K562 (cell line): Measurements from ENCODE around the gene SORCS2. TPM values are rescaled to one million over a fixed set of nuclear protein-coding genes. Genes with fewer than 3 reads are reported as not detected.

Experiments
- CREM ChIP-seq: IDR thresholded peaks from 2 replicates; pipeline ENCODE4 v1.6.1; 2014; ENCODE audit warnings: antibody characterized with exemption, low read depth
- HCFC1 ChIP-seq: IDR thresholded peaks from 2 replicates; pipeline ENCODE4 v1.6.1; 2012; ENCODE audit warnings: low read depth, low read length, improper control_type of control experiment
- NFRKB ChIP-seq: fragments of 450-650 bp; IDR thresholded peaks from 2 replicates; pipeline ENCODE4 v1.6.1; 2016; ENCODE audit warnings: low read depth
- RBM39 ChIP-seq: fragments of 200-400 bp; formaldehyde crosslinking; optimal IDR thresholded peaks from 2 replicates; pipeline ENCODE3; 2018; ENCODE audit warnings: low read depth, low read length
- XRCC4 ChIP-seq: IDR thresholded peaks from one replicate; pipeline ENCODE4 v1.6.1; 2011; ENCODE audit not compliant: insufficient read depth, insufficient read length; ENCODE audit errors: extremely low read depth
- polyA plus RNA-seq, 8 experiments: library from polyadenylated mRNA; depleted of rRNA in 4 of 8; stranded (reverse) in 5 of 8; unstranded in 3 of 8; fragments of >200 nt; fragmentation: Nextera tagmentation in 2 of 8; fragmentation: Illumina TruSeq in 1 of 8; extraction: Ambion mirVana in 2 of 8; extraction: Trizol in 1 of 8; gene quantifications; 2 replicates each; pipeline versions ENCODE4 v1.2.1 to v1.2.3, GENCODE V29; 2011 to 2014; ENCODE audit warnings: inconsistent platforms in 1 of 8, missing spikeins in 1 of 8
- total RNA-seq, 7 experiments: library from RNA; depleted of rRNA in 6 of 7; stranded (reverse); fragments of >200 nt in 6 of 7; fragmentation: Illumina TruSeq in 2 of 7; extraction: Trizol in 2 of 7; gene quantifications; 2 replicates each; pipeline versions ENCODE4 v1.2.1 to v1.2.3, GENCODE V29; 2011 to 2021; ENCODE audit warnings: low replicate concordance in 1 of 7
- TF ChIP-seq, protein P1 (sequence below): fragments of 200-800 bp; sonication (Bioruptor generic); IDR thresholded peaks from 2 replicates; pipeline ENCODE4 v1.6.1; 2017; ENCODE audit warnings: missing genetic modification characterization, missing compliant biosample characterization
- TF ChIP-seq, protein P2 (sequence below): sonication (generic); formaldehyde crosslinking; IDR thresholded peaks from 2 replicates; pipeline ENCODE4 v1.8.1; 2023; ENCODE audit warnings: mild to moderate bottlenecking, missing genetic modification reagents
- TF ChIP-seq, protein P3 (sequence below): sonication (generic); formaldehyde crosslinking; IDR thresholded peaks from 2 replicates; pipeline ENCODE4 v1.8.1; 2022; ENCODE audit warnings: missing genetic modification reagents

Gene SORCS2
- total and polyA plus RNA-seq, 9 of the 15 experiments (the other 6 are each of a cell fraction or from before 2014, with no cell fraction given) = not detected

DNA sequence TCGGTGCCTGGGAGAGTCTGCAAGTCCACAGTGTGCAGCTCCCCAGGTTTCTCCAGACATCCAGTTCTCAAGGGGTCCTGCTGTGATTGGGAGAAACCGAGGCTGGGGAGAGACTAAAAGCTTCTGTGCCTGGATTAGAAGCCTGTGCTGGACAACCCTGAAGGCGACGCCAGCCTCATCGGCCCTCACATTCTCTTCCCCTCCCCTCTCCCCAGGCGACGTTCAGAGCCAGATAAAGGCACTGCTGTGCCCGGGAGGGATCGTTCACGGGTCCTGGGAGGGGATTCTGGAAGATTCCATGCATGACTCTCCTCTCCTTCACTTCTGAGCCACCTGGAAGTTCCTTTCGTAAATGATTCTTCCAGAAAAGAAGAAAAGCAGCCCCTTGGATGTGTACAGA lies 114.6 kb downstream of the SORCS2 start (continued):
- TF ChIP-seq, protein P1, sequence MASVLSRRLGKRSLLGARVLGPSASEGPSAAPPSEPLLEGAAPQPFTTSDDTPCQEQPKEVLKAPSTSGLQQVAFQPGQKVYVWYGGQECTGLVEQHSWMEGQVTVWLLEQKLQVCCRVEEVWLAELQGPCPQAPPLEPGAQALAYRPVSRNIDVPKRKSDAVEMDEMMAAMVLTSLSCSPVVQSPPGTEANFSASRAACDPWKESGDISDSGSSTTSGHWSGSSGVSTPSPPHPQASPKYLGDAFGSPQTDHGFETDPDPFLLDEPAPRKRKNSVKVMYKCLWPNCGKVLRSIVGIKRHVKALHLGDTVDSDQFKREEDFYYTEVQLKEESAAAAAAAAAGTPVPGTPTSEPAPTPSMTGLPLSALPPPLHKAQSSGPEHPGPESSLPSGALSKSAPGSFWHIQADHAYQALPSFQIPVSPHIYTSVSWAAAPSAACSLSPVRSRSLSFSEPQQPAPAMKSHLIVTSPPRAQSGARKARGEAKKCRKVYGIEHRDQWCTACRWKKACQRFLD = no peak
- TF ChIP-seq RBM39 (no peak), NFRKB (no peak), CREM (no peak), HCFC1 (no peak), XRCC4 (no peak)
- TF ChIP-seq, protein P2, sequence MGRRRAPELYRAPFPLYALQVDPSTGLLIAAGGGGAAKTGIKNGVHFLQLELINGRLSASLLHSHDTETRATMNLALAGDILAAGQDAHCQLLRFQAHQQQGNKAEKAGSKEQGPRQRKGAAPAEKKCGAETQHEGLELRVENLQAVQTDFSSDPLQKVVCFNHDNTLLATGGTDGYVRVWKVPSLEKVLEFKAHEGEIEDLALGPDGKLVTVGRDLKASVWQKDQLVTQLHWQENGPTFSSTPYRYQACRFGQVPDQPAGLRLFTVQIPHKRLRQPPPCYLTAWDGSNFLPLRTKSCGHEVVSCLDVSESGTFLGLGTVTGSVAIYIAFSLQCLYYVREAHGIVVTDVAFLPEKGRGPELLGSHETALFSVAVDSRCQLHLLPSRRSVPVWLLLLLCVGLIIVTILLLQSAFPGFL = no peak
- TF ChIP-seq, protein P3, sequence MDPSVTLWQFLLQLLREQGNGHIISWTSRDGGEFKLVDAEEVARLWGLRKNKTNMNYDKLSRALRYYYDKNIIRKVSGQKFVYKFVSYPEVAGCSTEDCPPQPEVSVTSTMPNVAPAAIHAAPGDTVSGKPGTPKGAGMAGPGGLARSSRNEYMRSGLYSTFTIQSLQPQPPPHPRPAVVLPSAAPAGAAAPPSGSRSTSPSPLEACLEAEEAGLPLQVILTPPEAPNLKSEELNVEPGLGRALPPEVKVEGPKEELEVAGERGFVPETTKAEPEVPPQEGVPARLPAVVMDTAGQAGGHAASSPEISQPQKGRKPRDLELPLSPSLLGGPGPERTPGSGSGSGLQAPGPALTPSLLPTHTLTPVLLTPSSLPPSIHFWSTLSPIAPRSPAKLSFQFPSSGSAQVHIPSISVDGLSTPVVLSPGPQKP (CRISPR knock-in tag) = no peak
